K562 (cell line): ENCODE data around the gene MAB21L3. TPM values are rescaled to one million over a fixed set of nuclear protein-coding genes. Genes with fewer than 3 reads are reported as not detected.
A peak's percentile ranks its signal among the peaks of the same experiment; 100 is the strongest.

Source experiments
- ATF2 ChIP-seq: sonication (generic); formaldehyde crosslinking; IDR thresholded peaks from 2 replicates; pipeline ENCODE4 v1.8.1; 2022; ENCODE audit warnings: missing genetic modification reagents
- DMBX1 ChIP-seq: fragments of 250-450 bp; sonication (Bioruptor Pico); IDR thresholded peaks from 2 replicates; pipeline ENCODE4 v1.8.0; 2022; ENCODE audit warnings: inconsistent platforms, mild to moderate bottlenecking, moderate library complexity, borderline replicate concordance
- GATA2 ChIP-seq: sonication (generic); formaldehyde crosslinking; IDR thresholded peaks from 2 replicates; pipeline ENCODE4 v1.4.0; 2020; ENCODE audit warnings: mild to moderate bottlenecking, missing genetic modification reagents
- HOXB6 ChIP-seq: fragments of 250-450 bp; sonication (Bioruptor Pico); IDR thresholded peaks from 2 replicates; pipeline ENCODE4 v1.5.1; 2022; ENCODE audit warnings: mild to moderate bottlenecking, borderline replicate concordance
- MTF1 ChIP-seq: fragments of 250-450 bp; sonication (Bioruptor Pico); IDR thresholded peaks from 2 replicates; pipeline ENCODE4 v1.9.0; 2021; ENCODE audit warnings: moderate library complexity, mild to moderate bottlenecking, inconsistent platforms, borderline replicate concordance
- MYNN ChIP-seq, 2 experiments: sonication (generic); formaldehyde crosslinking in 1 of 2; IDR thresholded peaks; 2 replicates each; pipeline versions ENCODE4 v1.5.0 to v1.6.1; 2016 to 2020; ENCODE audit warnings: antibody characterized with exemption in 1 of 2, missing genetic modification reagents in 1 of 2
- NCOA6 ChIP-seq: fragments of 450-650 bp; IDR thresholded peaks from 2 replicates; pipeline ENCODE4 v1.6.1; 2017; ENCODE audit warnings: mild to moderate bottlenecking
- PREB ChIP-seq: sonication (generic); formaldehyde crosslinking; IDR thresholded peaks from 2 replicates; pipeline ENCODE4 v1.8.1; 2023; ENCODE audit warnings: mild to moderate bottlenecking, missing genetic modification reagents
- SETDB1 ChIP-seq: IDR thresholded peaks from one replicate; pipeline ENCODE4 v1.6.1; 2012; ENCODE audit warnings: low read length, control low read depth, inconsistent platforms
- SMAD3 ChIP-seq: fragments of 450-650 bp; formaldehyde crosslinking; conservative IDR thresholded peaks from 2 replicates; pipeline ENCODE4 v1.4.0; 2020; ENCODE audit warnings: mild to moderate bottlenecking
- TCF7L2 ChIP-seq: fragments of 150-350 bp; IDR thresholded peaks from 2 replicates; pipeline ENCODE4 v1.6.1; 2016; ENCODE audit warnings: low read depth, mild to moderate bottlenecking, low read length, moderate library complexity
- ZNF668 ChIP-seq: fragments of 250-450 bp; sonication (Bioruptor Pico); IDR thresholded peaks from 2 replicates; pipeline ENCODE4 v1.8.0; 2022; ENCODE audit warnings: mild to moderate bottlenecking, inconsistent platforms
- polyA plus RNA-seq, 8 experiments: library from polyadenylated mRNA; depleted of rRNA in 4 of 8; stranded (reverse) in 5 of 8; unstranded in 3 of 8; fragments of >200 nt; fragmentation: Nextera tagmentation in 2 of 8; fragmentation: Illumina TruSeq in 1 of 8; extraction: Ambion mirVana in 2 of 8; extraction: Trizol in 1 of 8; gene quantifications; 2 replicates each; pipeline versions ENCODE4 v1.2.1 to v1.2.3, GENCODE V29; 2011 to 2014; ENCODE audit warnings: inconsistent platforms in 1 of 8, missing spikeins in 1 of 8
- total RNA-seq, 7 experiments: library from RNA; depleted of rRNA in 6 of 7; stranded (reverse); fragments of >200 nt in 6 of 7; fragmentation: Illumina TruSeq in 2 of 7; extraction: Trizol in 2 of 7; gene quantifications; 2 replicates each; pipeline versions ENCODE4 v1.2.1 to v1.2.3, GENCODE V29; 2011 to 2021; ENCODE audit warnings: low replicate concordance in 1 of 7
- TF ChIP-seq, protein P1 (sequence below), 2 experiments: fragments of 150-350 bp in 1 of 2; IDR thresholded peaks; 2 replicates each; pipeline ENCODE4 v1.6.1; 2012 to 2016; ENCODE audit warnings: low read depth in 2 of 2, low read length in 2 of 2, mild to moderate bottlenecking in 1 of 2, moderate library complexity in 1 of 2
- TF ChIP-seq, protein P2 (sequence below), 2 experiments: IDR thresholded peaks; 2 replicates each; pipeline ENCODE4 v1.6.1; 2012; ENCODE audit warnings: improper control_type of control experiment in 2 of 2, low read depth in 2 of 2, low read length in 2 of 2, borderline replicate concordance in 1 of 2
- TF ChIP-seq, protein P3 (sequence below): sonication (generic); formaldehyde crosslinking; IDR thresholded peaks from 2 replicates; pipeline ENCODE4 v1.8.1; 2023; ENCODE audit warnings: mild to moderate bottlenecking, missing genetic modification reagents

The MAB21L3 gene
- total and polyA plus RNA-seq, 9 of the 15 experiments (the other 6 are each of a cell fraction or from before 2014, with no cell fraction given): not detected

DNA sequence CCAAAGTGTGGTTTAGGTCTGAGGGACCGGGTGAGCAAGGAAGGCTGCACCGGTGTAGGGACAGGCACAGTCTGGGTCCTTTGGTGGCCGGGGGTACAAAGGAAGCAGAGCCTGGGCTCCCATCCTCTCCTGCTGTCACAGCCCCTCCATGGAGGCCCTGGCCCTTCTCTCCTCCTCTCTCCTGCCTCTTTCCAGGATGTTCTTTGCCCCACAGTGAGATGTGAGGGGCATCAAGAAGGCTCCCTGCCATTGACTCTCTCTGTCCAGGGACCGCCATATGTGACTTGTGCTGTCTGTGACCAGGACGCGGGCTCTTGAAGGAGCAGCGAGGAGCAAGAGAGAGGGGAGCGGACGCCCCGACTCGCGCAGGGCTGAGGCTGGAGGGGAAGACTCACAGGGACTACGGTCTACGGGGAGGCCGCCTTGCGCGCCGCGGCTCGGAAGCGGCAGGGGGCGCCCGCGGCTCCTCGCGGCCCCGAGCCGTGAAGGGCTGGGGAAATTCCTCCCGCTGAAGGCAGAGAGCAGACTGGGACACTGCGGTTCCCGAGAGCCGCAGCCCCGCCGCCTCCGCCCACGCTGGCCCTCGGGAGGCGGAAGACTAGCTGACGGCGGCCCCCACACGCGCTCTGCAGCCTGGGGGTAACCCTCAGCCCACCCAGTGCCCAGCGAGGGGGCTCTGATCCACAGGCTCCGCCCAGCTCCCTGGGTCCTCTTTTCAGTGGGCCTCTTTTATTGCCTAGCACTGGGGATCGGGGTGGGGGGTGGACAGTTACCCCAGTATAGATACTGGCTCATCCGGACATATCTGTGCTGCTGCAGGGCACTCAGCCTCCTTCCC lies 40.8 kb downstream of the MAB21L3 start (continued):
- TF ChIP-seq, protein P1, sequence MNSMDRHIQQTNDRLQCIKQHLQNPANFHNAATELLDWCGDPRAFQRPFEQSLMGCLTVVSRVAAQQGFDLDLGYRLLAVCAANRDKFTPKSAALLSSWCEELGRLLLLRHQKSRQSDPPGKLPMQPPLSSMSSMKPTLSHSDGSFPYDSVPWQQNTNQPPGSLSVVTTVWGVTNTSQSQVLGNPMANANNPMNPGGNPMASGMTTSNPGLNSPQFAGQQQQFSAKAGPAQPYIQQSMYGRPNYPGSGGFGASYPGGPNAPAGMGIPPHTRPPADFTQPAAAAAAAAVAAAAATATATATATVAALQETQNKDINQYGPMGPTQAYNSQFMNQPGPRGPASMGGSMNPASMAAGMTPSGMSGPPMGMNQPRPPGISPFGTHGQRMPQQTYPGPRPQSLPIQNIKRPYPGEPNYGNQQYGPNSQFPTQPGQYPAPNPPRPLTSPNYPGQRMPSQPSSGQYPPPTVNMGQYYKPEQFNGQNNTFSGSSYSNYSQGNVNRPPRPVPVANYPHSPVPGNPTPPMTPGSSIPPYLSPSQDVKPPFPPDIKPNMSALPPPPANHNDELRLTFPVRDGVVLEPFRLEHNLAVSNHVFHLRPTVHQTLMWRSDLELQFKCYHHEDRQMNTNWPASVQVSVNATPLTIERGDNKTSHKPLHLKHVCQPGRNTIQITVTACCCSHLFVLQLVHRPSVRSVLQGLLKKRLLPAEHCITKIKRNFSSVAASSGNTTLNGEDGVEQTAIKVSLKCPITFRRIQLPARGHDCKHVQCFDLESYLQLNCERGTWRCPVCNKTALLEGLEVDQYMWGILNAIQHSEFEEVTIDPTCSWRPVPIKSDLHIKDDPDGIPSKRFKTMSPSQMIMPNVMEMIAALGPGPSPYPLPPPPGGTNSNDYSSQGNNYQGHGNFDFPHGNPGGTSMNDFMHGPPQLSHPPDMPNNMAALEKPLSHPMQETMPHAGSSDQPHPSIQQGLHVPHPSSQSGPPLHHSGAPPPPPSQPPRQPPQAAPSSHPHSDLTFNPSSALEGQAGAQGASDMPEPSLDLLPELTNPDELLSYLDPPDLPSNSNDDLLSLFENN (IDR thresholded peaks at IDR 0.05; ENCODE audit: low read depth in 2 of 2, low read length in 2 of 2): no peak
- TF ChIP-seq MYNN (IDR thresholded peaks at IDR 0.05) (peak; percentile 12; the same call in 1 of the 2 replicates), MYNN (CRISPR knock-in tag; IDR thresholded peaks at IDR 0.05) (no peak), ATF2 (CRISPR knock-in tag) (no peak), SETDB1 (no peak), ZNF668 (CRISPR knock-in tag) (no peak), HOXB6 (CRISPR knock-in tag) (no peak), PREB (CRISPR knock-in tag) (no peak), NCOA6 (no peak), GATA2 (CRISPR knock-in tag) (no peak), DMBX1 (CRISPR knock-in tag) (no peak), MTF1 (no peak), SMAD3 (no peak), TCF7L2 (no peak)
- TF ChIP-seq, protein P2, sequence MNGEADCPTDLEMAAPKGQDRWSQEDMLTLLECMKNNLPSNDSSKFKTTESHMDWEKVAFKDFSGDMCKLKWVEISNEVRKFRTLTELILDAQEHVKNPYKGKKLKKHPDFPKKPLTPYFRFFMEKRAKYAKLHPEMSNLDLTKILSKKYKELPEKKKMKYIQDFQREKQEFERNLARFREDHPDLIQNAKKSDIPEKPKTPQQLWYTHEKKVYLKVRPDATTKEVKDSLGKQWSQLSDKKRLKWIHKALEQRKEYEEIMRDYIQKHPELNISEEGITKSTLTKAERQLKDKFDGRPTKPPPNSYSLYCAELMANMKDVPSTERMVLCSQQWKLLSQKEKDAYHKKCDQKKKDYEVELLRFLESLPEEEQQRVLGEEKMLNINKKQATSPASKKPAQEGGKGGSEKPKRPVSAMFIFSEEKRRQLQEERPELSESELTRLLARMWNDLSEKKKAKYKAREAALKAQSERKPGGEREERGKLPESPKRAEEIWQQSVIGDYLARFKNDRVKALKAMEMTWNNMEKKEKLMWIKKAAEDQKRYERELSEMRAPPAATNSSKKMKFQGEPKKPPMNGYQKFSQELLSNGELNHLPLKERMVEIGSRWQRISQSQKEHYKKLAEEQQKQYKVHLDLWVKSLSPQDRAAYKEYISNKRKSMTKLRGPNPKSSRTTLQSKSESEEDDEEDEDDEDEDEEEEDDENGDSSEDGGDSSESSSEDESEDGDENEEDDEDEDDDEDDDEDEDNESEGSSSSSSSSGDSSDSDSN (IDR thresholded peaks at IDR 0.05; ENCODE audit: borderline replicate concordance in 1 of 2, low read depth in 2 of 2, low read length in 2 of 2): peak; percentile 99 to 100
- TF ChIP-seq, protein P3, sequence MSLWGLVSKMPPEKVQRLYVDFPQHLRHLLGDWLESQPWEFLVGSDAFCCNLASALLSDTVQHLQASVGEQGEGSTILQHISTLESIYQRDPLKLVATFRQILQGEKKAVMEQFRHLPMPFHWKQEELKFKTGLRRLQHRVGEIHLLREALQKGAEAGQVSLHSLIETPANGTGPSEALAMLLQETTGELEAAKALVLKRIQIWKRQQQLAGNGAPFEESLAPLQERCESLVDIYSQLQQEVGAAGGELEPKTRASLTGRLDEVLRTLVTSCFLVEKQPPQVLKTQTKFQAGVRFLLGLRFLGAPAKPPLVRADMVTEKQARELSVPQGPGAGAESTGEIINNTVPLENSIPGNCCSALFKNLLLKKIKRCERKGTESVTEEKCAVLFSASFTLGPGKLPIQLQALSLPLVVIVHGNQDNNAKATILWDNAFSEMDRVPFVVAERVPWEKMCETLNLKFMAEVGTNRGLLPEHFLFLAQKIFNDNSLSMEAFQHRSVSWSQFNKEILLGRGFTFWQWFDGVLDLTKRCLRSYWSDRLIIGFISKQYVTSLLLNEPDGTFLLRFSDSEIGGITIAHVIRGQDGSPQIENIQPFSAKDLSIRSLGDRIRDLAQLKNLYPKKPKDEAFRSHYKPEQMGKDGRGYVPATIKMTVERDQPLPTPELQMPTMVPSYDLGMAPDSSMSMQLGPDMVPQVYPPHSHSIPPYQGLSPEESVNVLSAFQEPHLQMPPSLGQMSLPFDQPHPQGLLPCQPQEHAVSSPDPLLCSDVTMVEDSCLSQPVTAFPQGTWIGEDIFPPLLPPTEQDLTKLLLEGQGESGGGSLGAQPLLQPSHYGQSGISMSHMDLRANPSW (CRISPR knock-in tag): no peak
